GM12873 (cell line): ENCODE results near the gene GIMAP2.

Experiments used
- TF ChIP-seq, protein P1 (sequence below): IDR thresholded peaks from 2 replicates; pipeline ENCODE4 v1.5.1; 2012; ENCODE audit warnings: low read depth, mild to moderate bottlenecking, moderate library complexity, low read length, control low read depth; ENCODE audit not compliant: insufficient read depth; ENCODE audit errors: missing control alignments

The GIMAP2 gene

GRCh38 chr7:150685219-150686029 is at the start of gene GIMAP2:
GIMAP2 (plus strand) TSS chr7:150685706; CDS start chr7:150687060, 1,354 bp downstream.
- TF ChIP-seq, protein P1, sequence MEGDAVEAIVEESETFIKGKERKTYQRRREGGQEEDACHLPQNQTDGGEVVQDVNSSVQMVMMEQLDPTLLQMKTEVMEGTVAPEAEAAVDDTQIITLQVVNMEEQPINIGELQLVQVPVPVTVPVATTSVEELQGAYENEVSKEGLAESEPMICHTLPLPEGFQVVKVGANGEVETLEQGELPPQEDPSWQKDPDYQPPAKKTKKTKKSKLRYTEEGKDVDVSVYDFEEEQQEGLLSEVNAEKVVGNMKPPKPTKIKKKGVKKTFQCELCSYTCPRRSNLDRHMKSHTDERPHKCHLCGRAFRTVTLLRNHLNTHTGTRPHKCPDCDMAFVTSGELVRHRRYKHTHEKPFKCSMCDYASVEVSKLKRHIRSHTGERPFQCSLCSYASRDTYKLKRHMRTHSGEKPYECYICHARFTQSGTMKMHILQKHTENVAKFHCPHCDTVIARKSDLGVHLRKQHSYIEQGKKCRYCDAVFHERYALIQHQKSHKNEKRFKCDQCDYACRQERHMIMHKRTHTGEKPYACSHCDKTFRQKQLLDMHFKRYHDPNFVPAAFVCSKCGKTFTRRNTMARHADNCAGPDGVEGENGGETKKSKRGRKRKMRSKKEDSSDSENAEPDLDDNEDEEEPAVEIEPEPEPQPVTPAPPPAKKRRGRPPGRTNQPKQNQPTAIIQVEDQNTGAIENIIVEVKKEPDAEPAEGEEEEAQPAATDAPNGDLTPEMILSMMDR: no peak

DNA sequence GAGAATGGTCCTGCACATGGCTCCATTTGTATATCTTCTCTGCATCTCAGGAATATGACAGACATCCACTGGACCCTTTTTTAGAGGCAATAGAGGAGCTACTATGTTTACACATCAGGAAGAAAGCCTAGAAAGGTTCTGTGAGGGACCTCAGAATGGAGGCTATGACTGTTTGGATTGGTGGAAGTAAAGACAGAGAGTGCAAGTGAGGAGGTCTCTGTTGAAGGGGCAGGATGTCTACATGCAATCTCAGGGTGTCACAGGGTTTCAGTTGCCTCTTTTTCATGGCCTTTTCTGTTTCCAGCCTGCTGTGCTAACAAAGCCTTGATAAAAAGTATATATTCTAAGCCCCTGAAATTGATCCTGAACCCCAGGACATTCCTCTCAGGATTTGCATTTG is 43.7 kb upstream of the GIMAP2 start:
- TF ChIP-seq, protein P1: no peak

DNA sequence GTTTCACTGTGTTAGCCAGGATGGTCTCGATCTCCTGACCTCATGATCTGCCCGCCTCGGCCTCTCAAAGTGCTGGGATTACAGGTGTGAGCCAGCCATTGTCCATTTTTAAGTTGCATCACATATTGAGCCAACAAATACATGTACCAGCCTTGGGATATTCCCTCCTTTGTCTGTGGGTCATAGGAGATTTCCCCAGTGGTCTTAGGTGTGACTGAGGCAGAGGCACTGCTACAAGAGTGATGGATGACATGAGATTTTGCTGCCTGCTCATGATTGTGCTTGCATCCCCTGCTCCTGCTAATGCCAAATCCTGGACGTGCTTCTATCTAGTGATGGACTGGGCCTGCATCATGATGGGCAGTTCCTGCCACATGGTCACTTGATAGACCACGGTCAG is 42.6 kb upstream of the GIMAP2 start:
- TF ChIP-seq, protein P1: no peak

- TF ChIP-seq, protein P1: no peak
Measured at GRCh38 chr7:150645259-150646020, 40.1 kb upstream of the GIMAP2 start.

DNA sequence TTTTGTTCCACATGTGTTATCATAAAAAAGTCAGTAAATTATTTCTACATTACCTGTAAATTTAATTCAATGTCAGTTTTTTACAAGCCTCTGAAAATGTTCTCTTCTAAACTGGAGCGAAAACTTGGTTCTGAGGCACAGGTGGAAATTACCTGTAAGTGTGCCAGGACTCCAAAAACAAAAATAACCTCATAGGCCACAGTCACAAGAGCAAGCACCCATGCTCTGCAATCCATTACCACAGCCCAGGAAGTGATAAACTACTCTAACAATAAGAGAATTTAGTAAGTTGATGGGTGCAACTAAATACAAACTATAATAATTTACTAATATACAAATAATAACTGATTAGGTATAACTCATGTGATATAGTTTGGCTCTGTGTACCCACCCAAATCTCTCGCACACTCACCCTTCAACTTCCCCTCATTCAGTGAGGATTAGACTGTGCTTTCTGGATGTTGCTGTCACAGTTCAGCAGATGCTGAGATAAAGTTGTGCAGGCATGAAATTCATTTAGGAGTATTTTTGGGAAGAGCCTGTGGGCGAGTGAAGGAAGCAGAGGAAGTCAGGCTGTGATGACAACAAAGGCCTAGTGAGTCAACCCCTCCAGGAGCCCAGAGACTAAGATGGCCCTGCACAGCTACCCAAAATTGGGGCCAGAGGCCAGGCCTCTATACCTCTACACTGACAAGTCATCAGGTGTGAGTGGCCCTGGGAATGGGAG is 37.0 kb upstream of the GIMAP2 start:
- TF ChIP-seq, protein P1: no peak

- TF ChIP-seq, protein P1: no peak
Measured at GRCh38 chr7:150649080-150649385, 36.5 kb upstream of the GIMAP2 start.

- TF ChIP-seq, protein P1: no peak
Measured at GRCh38 chr7:150654692-150655091, 30.8 kb upstream of the GIMAP2 start.
